GM11168 (cell line): ENCODE results near the gene LMAN2L.

Experiments used
- in situ Hi-C: fragments of 300-500 bp; cut with MboI; formaldehyde crosslinking; loops from one replicate; pipeline ENCODE4 v1.12.0; 2022; ENCODE audit warnings: low sequenced_read_pairs; ENCODE audit not compliant: unreplicated experiment

LMAN2L gene

GRCh38 chr2:96663177-96663576 is 76.7 kb downstream of the LMAN2L start:
- in situ Hi-C loops, result no loop called here

- in situ Hi-C loops, result no loop called here
These were observed 77.5 kb downstream of the LMAN2L start for GRCh38 chr2:96662360-96662759.

- in situ Hi-C loops, result no loop called here
These were observed 78.5 kb downstream of the LMAN2L start for GRCh38 chr2:96661324-96661723.

GRCh38 chr2:96656540-96656939 is 83.3 kb downstream of the LMAN2L start:
- in situ Hi-C loops, result no loop called here
